HPDE6-E6E7 (cell line): ENCODE measurements around the gene DNMT3A.

Source experiments
- DNase-seq: peaks from one replicate; pipeline ENCODE4 v3.0.0; 2011; ENCODE audit warnings: missing footprints; ENCODE audit errors: extremely low spot score

DNMT3A gene

GRCh38 chr2:25258847-25259736 lies 82.6 kb downstream of the DNMT3A start:
- no peak for DNase-seq

GRCh38 chr2:25257931-25258846 lies 83.5 kb downstream of the DNMT3A start:
- no peak for DNase-seq

GRCh38 chr2:25257032-25257552 lies 84.6 kb downstream of the DNMT3A start:
- no peak for DNase-seq

- DNase-seq: no peak
These were observed 85.2 kb downstream of the DNMT3A start for GRCh38 chr2:25256488-25256875.

GRCh38 chr2:25255745-25256487 lies 85.8 kb downstream of the DNMT3A start:
- DNase-seq: no peak

- no peak for DNase-seq
These were observed 86.8 kb downstream of the DNMT3A start for GRCh38 chr2:25254961-25255360.

- DNase-seq: no peak
These were observed 88.5 kb downstream of the DNMT3A start for GRCh38 chr2:25253153-25253626.

GRCh38 chr2:25252291-25253152 lies 89.2 kb downstream of the DNMT3A start:
- DNase-seq: peak; percentile 60

- DNase-seq: peak; percentile 73
These were observed 90.1 kb downstream of the DNMT3A start for GRCh38 chr2:25251422-25252273.

- DNase-seq: no peak
These were observed 90.7 kb downstream of the DNMT3A start for GRCh38 chr2:25251071-25251421.

GRCh38 chr2:25250331-25251070 lies 91.2 kb downstream of the DNMT3A start:
- DNase-seq: no peak

- no peak for DNase-seq
These were observed 91.9 kb downstream of the DNMT3A start for GRCh38 chr2:25249785-25250184.

GRCh38 chr2:25247792-25248512 lies 93.8 kb downstream of the DNMT3A start:
- DNase-seq: no peak

- no peak for DNase-seq
These were observed 95.0 kb downstream of the DNMT3A start for GRCh38 chr2:25246558-25247290.

- no peak for DNase-seq
These were observed 95.7 kb downstream of the DNMT3A start for GRCh38 chr2:25246001-25246400.

GRCh38 chr2:25245141-25245540 lies 96.6 kb downstream of the DNMT3A start:
- DNase-seq: no peak

- no peak for DNase-seq
These were observed 97.7 kb downstream of the DNMT3A start for GRCh38 chr2:25243995-25244394.

- DNase-seq: no peak
These were observed 100.3 kb downstream of the DNMT3A start for GRCh38 chr2:25241452-25241851.
